ENCODE results near the gene TANC1.
"Not testable (repeated sequence)": the region's sequence is repeated elsewhere in the genome, so short reads cannot be mapped to it uniquely, and the experiment has no call there.

TANC1 gene

DNA sequence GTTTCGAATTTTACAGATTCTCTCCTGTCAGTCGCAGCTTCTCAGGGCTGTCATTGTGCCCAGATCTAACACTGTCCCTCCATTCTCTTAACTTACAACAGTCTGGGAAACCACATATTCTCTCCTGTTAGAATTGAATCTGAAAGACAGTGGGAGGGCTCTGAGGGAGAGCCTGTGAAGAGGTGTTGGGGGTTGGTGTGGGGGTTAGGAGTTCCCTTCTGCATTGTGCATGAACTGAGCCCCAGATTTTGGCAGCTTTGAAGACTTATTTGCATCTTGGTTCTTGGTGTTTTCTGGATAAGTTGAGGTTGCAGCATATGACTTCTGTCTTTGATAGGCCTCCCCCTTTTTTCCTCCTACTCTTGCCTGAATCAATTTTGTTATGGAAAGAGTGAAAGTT lies 64.1 kb downstream of the TANC1 start:
- DNase-seq = no peak

DNA sequence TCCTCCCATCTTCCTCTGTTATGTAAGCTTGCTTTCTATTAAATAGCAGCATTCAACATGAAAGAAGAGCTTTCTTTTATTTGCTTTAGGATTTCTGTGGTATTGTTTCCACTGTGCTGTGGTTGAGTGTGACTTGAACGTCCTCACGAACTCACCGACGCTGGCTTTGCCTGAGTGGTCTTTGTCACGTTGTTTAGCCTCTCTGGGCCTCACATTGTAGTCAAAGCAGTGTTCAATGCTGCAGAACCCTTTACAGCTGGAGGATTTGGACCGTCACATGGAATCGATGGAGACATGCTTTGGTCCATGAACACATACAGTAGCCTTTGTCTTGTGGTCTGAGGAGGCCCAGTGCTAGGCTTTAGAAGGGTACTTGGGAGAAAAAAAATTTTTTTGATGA lies 66.3 kb downstream of the TANC1 start:
- no peak for DNase-seq

DNA sequence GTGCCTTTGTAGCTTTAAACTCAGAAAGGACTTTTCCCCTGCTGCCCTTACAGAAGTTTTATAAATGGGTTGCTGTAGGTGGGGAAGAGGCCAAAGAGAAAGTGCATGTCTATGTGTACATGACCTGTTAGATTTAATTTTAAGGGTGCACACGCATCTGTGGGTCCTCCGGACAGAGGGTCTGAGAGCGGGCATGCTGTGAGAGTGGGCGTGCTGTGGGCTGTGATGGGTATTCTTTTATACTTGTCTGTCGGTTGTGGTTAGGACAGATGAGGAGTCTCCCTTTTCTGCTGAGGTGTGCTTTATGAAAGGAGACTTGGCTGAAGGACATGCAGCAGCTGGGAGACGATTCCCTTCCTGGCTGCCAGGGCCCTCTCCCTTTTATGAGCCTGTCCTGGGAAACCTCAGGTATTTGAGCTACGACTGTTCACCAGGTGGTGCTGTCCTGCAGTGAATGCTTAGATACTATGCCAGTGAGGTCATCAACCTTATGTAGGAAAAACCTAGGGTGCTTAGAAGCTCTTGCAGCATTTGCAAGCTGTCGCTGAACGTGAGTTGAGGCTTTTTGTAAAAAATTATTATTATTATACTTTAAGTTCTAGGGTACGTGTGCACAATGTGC lies 67.5 kb downstream of the TANC1 start:
- no peak for DNase-seq

DNA sequence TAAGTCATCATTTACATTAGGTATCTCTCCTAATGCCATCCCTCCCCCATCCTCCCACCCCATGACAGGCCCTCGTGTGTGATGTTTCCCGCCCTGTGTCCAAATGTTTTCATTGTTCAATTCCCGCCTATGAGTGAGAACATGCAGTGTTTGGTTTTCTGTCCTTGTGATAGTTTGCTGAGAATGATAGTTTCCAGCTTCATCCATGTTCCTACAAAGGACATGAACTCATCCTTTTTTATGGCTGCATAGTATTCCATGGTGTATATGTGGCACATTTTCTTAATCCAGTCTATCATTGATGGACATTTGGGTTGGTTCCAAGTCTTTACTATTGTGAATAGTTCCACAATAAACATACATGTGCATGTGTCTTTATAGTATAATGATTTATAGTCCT lies 68.0 kb downstream of the TANC1 start:
- not testable (repeated sequence) for DNase-seq

DNA sequence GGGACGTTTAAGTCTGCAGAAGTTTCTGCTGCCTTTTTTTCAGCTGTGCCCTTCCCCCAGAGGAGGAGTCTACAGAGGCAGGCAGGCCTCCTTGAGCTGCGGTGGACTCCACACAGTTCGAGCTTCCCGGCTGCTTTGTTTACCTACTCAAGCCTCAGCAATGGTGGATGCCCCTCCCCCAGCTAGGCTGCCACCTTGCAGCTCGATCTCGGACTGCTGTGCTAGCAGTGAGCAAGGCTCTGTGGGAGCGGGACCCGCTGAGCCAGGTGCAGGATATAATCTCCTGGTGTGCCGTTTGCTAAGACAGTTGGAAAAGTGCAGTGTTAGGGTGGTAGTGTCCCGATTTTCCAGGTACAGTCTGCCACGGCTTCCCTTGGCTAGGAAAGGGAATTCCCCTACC lies 72.9 kb downstream of the TANC1 start:
- DNase-seq = not testable (repeated sequence)

DNA sequence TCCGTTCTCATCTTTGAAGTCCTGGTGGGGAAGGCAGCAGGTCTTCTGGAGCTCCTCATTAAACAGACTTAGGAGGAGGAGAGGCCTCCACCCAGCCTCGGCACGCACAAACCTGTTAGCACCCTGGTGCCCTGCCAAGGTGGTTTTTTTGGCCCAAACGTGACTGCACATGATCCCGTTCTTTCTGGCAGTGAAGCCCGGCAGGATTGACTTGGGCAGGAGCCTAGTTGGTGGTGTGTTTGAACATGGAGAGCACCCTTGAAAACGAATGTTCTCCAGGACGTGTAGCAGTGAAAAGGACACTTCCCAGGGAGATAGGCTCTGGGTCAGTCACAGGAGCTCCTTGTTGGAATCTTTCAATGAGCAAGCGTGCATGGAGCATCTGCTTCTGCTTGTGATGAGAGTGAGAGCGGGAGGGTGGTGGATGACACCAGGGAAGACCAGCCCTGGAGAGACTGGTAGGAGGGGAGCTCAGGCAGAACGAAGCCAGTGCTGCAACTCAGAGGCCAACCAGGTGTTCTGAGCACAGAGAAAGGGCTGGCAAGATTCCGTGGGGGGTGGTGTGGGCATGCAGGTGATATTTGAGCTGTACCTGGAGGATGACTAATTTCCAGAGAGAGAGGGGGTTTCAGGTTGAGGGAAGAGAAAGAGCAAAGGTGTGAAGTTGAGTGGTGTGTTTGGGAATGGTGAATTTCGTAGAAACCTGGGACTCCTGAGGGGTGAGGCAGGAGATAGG lies 73.8 kb downstream of the TANC1 start:
- no peak for DNase-seq

DNA sequence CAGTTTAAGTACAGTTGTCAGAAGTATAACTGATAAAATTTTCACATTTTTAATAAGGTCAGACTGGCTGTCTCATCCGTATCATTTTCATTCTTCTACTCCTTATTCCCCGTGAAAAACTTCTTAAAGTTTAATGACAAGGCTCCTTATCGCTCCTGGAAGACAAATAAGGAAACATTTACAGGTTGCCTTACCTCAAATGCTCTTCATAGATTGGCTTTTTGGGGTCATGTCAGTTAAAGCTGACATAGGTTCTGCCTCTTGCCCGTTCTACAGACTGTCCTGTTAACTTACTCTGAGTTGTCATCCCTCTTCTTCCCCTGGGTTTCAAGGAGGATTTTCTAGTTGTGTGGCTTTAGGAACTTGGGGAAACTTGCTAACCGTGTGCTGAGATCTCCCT lies 75.3 kb downstream of the TANC1 start:
- DNase-seq = no peak

DNA sequence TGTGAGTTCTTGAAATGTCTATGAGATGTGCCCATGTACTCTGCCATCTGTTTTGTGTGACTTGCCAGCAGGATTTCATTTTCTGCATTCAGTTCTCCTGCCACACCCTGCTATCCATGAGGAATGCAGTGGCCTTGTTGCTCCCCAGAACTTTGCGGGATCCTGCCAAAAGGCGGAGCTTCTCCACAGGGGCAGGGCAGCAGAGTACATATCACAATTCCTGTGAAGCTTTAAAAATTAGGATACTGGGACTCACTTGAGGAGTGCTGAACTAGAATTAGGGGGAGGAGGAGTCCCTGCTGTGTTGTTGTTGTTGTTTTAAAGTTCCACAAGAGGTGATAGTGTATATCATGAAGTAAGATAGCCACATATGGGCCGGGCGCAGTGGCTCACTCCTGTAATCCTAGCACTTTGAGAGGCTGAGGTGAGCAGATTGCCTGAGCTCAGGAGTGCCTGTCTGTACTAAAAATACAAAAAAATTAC lies 76.4 kb downstream of the TANC1 start:
- DNase-seq = no peak

DNA sequence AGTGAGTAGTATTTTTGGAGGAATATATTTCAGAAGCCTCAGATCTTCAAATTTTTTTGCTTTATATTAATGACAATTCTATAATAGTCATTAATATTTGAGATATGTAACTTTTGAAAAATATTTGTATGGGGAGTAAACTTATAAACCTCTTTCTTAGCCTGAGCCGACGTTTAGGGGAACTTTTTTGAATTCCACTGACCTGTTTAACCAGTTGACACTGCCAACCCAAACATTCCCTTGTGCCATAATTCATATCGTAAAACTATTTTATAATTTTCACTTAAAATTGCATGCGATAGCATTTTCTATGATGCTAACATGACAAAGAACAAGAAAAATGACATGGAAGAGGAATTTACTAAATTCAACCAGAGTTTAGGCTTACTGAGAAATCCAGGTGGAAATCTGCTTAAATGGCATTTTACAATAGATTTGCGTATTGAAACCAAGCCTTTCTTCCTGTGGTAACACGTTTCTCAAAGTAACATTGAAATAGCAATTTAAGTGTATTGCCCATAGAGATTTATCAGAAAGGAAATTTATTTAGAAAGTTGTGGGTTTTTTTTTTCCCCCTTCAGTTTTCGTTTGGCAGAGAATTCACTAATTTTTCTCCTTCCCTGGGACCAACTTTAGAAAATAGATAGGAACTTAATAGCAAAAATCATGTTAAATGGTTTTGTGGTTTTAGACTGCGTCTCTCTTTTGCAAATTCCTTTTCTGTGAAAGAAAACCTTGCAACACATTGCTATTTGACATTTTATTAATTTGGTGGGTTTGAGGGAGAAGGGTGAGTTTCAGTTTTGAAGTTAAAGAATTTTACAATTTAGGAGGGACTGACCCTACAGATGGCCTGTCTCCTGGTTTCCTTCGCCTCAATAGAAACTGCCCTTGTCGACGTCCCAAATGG lies 77.4 kb downstream of the TANC1 start:
- DNase-seq = no peak

DNA sequence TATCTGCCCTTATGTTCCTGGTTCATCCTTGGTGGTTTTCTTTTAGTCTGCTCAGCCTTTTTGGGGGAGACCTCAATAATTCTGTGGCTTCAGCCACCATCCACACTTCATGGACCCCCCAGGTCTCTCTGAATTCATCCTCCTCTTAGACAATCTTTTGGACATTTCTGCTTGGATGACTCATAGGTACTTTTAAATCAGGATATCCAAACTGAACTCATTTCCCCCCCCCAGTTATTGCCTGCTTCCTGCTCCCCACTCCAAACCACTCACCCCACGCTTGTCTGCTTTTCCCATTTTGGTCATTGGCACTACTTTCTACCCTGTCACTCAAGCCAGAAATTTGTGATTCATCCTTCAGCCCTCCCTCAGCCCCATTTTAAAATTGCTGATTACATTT lies 78.5 kb downstream of the TANC1 start:
- DNase-seq = no peak

DNA sequence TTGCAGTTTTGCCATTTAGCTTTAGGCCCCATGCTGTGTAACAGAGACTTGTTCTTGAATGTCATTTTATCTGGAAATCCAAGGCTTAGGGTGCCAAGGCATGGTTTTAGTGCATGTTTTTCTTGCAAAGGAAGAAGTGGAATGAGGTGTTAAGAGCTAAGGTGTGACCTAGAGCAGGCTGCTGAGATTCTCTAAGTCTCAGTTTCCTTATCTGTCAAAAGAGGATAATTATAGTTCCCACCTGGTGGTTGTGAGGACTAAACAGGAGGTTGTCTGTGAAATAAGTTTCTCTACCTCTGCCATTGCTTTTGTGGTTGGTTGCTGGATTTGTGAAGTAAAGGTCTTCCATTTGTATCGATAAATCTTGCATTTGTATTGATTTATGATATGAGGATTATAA lies 82.0 kb downstream of the TANC1 start:
- no peak for DNase-seq

DNA sequence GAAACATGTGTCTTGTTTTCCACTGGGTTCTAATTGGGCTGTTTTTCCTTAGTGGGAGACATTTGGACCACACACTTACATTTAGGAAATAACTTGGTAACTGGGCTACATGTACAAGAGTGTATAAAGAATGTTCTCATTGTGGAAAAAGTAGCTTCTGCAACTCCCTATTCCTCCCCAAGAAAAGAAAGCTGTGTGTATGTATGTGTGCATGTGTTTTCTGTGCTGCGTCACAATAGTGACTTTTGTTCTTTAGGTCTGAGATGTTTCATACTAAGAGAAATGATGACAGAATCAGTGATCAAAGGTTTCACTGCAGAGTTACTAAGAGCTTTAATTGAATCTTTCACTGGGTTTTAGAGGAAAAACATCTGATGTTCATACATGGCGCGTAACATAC lies 82.7 kb downstream of the TANC1 start:
- no peak for DNase-seq

DNA sequence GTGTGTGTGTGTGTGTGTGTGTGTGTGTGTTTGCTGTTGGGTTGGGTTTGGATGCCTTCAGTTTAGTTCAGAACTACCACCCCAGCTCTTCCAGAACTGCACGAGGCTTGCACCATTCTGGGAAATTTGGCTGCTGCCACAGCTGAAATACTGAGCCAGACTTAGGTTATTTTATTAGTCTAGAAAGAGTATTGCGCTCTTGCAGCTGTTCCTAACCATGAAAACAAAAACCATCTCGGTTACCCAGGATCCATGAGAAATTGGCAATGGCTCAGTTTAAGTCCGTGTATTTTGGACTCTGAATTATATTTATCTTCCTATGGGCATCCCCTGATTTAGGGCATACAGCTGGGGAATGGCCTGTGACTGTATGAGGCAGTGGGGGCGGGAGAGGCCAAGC lies 83.2 kb downstream of the TANC1 start:
- no peak for DNase-seq

DNA sequence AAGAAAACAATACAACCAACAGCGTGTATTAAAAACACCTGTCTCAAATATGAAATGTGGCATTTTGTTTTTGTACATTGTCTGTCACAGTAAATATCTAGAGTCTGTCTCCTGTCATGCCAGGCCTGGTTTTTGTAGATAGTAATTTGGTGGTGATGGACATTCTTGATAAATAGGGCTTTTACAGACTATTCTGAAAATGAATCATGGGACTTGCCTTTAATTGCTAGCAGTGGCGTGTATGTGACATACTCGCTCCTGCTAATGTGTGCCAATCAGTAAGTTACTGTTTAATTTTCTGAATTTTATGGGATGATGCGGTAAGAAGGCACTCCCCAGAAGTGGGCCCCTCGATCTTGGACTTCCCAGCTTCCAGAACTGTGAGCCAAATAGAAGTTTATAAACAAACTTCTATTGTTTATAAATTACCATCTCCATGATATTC lies 83.7 kb downstream of the TANC1 start:
- no peak for DNase-seq

DNA sequence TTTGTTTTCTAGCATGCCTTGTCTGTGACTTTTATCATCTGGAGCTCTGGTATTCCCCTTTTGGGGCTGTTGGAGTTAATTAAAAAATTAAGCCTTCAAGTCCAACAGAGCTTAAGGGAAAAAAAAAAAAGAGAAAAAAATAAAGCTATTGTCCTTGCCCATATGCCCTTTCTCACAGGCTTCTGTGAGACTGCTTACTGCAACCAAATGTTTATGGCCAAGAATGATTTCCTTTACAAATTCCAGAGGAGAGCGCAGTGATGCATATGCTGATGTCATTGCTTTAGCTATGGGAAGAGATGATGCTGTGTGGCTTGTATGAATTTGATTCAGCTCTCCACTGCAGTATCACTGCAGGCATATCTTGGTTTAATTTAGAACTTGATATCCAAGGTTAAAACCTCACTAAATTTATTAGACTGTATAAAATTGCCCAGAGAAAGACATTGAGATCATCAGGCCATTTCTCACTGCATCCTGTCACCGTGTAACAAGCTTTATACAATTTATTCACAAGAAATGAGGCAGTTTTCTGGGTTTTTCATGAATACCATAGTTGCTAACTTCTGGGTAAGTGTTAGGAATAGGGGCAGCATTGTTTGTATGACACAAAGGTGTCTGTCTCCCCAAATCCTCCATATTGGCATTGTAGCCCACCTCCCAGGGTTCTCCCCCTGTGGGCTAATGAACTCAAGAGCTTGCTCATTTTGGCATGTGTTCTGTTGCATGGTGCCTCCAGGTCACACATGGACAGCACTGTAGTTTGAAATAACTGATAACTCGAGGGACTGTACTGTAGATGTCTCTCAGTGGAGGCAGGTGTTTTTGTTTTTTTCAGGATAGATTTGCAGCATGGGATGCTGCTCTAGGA lies 85.0 kb downstream of the TANC1 start:
- peak; percentile 44 for DNase-seq

DNA sequence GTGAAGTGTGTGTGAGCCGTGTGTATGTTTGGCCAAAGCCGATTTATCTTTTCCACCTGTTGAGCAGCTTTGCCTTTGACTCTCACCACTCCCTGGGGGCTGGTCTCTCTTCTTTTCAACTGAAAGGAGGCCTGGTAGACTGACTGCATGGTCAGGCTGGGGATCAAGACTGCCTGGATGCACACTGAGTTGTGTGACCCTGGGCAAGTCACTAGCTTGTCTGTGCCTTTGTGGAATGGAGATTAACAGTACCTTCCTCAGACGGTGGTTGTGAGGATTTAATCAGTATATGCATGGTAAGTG lies 85.5 kb downstream of the TANC1 start:
- no peak for DNase-seq

DNA sequence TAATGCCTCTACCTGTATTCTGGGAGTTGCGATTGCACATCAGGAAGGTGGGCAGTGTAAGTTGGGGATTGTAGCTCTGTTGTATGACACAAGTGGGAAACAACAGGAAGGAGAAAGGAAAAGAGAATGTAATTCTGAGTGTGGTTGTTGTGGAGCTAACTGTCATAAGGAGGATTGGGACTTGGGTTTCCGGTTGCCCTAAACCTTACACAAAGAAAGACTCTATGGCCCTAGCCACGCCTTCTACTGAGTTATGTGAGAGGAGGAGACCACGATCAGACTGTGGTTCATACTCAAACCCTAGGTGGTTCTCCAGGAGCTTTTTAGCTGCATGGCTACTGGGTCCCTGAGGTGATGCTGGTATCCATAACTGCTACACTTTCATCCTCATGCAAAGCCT lies 86.5 kb downstream of the TANC1 start:
- DNase-seq = no peak

DNA sequence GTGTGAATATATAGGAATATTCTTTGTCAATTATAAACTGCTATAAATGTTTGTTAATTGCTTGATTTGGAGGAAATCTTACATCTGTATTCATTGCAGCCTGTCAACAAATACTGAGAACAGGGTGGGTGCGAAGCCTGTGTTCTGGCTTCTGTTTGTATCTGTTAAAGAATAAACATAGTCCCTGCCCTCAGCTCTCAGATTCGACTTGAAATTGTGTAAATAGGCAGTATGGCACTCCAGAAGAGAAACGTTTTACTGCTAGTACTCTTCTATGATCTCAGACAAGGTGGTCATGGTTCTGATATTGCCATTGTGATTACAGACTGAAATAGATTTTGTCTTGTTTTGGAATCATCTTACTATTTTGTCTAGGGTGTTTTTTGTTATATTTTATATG lies 92.1 kb downstream of the TANC1 start:
- no peak for DNase-seq

DNA sequence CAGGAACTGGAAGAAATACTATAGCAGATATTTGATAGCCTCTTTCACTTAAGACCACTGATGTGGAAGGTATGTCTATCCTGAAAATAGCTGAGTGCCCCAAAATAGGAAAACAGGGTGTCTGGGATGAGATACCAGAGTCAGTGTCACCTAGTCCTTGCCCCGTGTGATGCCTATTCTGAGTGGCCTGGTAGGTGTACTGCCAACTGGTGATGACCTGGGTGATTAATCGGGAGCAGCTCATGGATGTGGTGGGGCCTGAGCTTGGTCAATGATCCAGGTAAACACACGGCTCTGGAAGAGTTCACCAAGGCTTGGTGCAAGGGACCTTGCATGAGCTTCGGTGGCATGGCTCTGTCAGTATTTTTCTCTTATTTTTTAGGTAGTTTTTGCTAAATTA lies 95.2 kb downstream of the TANC1 start:
- DNase-seq = no peak

DNA sequence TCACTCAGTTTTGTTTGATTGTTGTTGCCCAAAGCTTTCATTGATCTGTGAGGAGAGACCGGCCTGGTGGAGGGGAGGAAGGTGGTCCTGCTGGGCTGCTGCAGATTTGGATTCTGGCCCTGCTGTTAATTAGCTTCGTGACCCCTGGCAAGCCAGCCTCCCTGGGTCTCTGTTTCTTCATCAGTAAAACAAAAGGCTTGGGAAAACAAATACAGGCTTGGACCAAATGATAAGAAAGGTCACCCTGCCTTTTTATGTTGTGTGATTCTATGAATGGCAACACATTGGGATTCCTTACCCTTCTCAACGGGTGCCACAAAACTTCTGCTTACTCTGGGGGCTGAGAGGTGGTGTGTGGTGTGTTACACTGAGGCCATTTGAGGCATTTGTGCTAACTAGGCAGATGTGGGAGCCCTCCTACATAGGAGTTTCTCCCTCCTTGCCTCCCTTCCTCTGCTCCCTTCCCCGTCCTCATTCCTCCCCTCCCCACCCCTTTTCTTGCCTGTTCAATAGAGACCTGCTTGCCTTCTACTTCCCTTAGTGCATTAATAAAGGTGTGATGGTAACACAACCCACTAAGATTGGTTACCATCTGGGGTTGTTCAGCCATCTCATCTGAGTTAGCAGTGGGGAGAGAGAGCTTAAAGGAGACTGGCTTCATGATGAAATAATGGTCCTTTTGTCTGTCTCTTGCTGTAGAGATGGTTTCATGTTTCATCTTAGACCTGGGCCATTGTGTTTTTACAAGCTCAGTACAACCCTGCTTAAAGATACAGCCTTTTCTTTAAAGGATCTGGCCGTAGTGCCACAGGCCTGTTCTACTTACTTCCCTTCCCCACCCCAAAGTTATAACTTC lies 96.2 kb downstream of the TANC1 start:
- DNase-seq = no peak

DNA sequence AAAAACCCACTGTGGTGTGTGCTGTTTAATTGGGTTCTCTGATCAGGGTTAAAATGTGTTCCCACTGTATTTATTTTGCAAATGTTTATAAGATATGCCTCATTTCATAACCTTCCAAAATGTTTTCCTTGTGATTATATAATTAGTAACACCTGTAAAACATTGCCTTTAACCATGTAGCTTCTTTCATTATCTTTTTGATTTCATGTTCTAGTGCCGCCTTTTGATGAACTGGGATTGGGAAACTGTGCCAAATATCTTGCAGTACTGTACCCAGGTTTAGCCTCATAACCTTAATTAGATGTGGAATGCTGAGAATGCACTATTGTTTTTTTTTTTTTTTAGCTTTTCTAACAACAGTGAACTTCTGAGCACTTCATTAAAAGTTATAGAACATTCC lies 96.9 kb downstream of the TANC1 start:
- DNase-seq = no peak

DNA sequence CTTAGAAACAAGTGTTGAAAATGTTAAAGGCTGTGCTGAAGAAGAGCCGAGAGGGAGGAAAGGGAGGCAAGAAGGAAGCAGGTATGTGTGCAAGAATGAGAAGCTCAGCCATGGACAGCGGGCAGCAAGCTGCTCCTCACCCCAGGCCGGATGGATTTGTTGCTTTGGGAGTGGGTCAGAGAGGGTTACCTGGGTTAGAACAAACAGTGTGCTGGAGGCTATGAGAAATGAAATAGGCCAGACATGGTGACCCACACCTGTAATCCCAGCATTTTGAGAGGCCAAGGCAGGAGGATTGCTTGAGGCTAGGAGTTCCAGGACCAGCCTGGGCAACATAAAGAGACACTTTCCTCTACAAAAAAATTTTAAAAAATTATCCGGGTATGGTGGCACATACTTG lies 97.5 kb downstream of the TANC1 start:
- DNase-seq = no peak
